ENCODE results near the gene TIGD1.
"Not testable (repeated sequence)": the region's sequence is repeated elsewhere in the genome, so short reads cannot be mapped to it uniquely, and the experiment has no call there.

TIGD1 gene

GRCh38 chr2:232539298-232540231 lies 10.8 kb downstream of the TIGD1 start, which contains the start of gene CHRNG:
Gene CHRNG, plus strand, starts transcription at chr2:232539692. Its CDS starts 56 bp downstream, at chr2:232539748.
- no peak for DNase-seq (ENCODE audit: low read depth in 2 of 2)

- DNase-seq (ENCODE audit: low read depth in 2 of 2), result no peak
Measured at GRCh38 chr2:232538671-232539070, 11.7 kb downstream of the TIGD1 start.

- DNase-seq (ENCODE audit: low read depth in 2 of 2), result no peak
Measured at GRCh38 chr2:232537499-232537898, 12.9 kb downstream of the TIGD1 start.

GRCh38 chr2:232537079-232537478 lies 13.3 kb downstream of the TIGD1 start:
- no peak for DNase-seq (ENCODE audit: low read depth in 2 of 2)

GRCh38 chr2:232535761-232536530 lies 14.4 kb downstream of the TIGD1 start:
- no peak for DNase-seq (ENCODE audit: low read depth in 2 of 2)

- DNase-seq (ENCODE audit: low read depth in 2 of 2), result no peak
Measured at GRCh38 chr2:232534940-232535651, 15.3 kb downstream of the TIGD1 start.

GRCh38 chr2:232533944-232534710 lies 16.2 kb downstream of the TIGD1 start:
- no peak for DNase-seq (ENCODE audit: low read depth in 2 of 2)

- DNase-seq (ENCODE audit: low read depth in 2 of 2), result not testable (repeated sequence)
Measured at GRCh38 chr2:232532821-232533220, 17.5 kb downstream of the TIGD1 start.

- DNase-seq (ENCODE audit: low read depth in 2 of 2), result no peak
Measured at GRCh38 chr2:232532419-232532818, 17.9 kb downstream of the TIGD1 start.

- no peak for DNase-seq (ENCODE audit: low read depth in 2 of 2)
Measured at GRCh38 chr2:232530626-232531260, 19.6 kb downstream of the TIGD1 start.

GRCh38 chr2:232529806-232530547 lies 20.4 kb downstream of the TIGD1 start:
- DNase-seq (ENCODE audit: low read depth in 2 of 2), result no peak

GRCh38 chr2:232528746-232529460 lies 21.5 kb downstream of the TIGD1 start:
- DNase-seq (ENCODE audit: low read depth in 2 of 2), result no peak

- no peak for DNase-seq (ENCODE audit: low read depth in 2 of 2)
Measured at GRCh38 chr2:232527905-232528470, 22.4 kb downstream of the TIGD1 start.

- DNase-seq (ENCODE audit: low read depth in 2 of 2), result no peak
Measured at GRCh38 chr2:232526372-232526941, 23.9 kb downstream of the TIGD1 start.

GRCh38 chr2:232525791-232526371 lies 24.5 kb downstream of the TIGD1 start, which contains the start of gene CHRND:
Gene CHRND, plus strand, starts transcription at chr2:232526160. Its CDS starts 56 bp downstream, at chr2:232526216.
- DNase-seq (ENCODE audit: low read depth in 2 of 2), result no peak

GRCh38 chr2:232525199-232525598 lies 25.2 kb downstream of the TIGD1 start:
- no peak for DNase-seq (ENCODE audit: low read depth in 2 of 2)

GRCh38 chr2:232524771-232525170 lies 25.6 kb downstream of the TIGD1 start:
- DNase-seq (ENCODE audit: low read depth in 2 of 2), result no peak

Data from activated CD8-positive, alpha-beta memory T cell treated with anti-CD3 and anti-CD28 coated beads for 4 hours (primary cell).